ENCODE results near the gene SCPEP1. TPM values are rescaled to one million over a fixed set of nuclear protein-coding genes. Genes with fewer than 3 reads are reported as not detected.

SCPEP1 gene
- total RNA-seq, 1 donor from 2014 or later: 11.6 TPM

GRCh38 chr17:57016071-57016763 lies 38.3 kb downstream of the SCPEP1 start:
- Mint-ChIP-seq H3K4me1 (ENCODE audit: low read depth) (no peaks in the 10 kb centered on the region), H3K36me3 (ENCODE audit: low read depth) (no peaks in the 10 kb centered on the region), H3K9me3 (no peaks in the 10 kb centered on the region), H3K27me3 (ENCODE audit: insufficient read depth) (peaks cover 21% of the 10 kb centered on the region), H3K4me3 (no peak overlapping the region), H3K27ac (no peak overlapping the region)
- no peak for DNase-seq (ENCODE audit: low spot score)
- intact Hi-C loops (cut with micrococcal nuclease): no loop called here

GRCh38 chr17:57016764-57017116 lies 38.8 kb downstream of the SCPEP1 start:
- peaks cover 15% of the 10 kb centered on the region for H3K27me3 Mint-ChIP-seq (ENCODE audit: insufficient read depth)
- intact Hi-C loops (cut with micrococcal nuclease): no loop called here
- no peaks in the 10 kb centered on the region for H3K9me3 Mint-ChIP-seq

GRCh38 chr17:57017625-57018024 lies 39.7 kb downstream of the SCPEP1 start:
- Mint-ChIP-seq H3K9me3 (no peaks in the 10 kb centered on the region), H3K36me3 (ENCODE audit: low read depth) (no peaks in the 10 kb centered on the region), H3K4me1 (ENCODE audit: low read depth) (no peaks in the 10 kb centered on the region), H3K27me3 (ENCODE audit: insufficient read depth) (peaks cover 17% of the 10 kb centered on the region), H3K4me3 (no peak overlapping the region), H3K27ac (no peak overlapping the region)
- intact Hi-C loops (cut with micrococcal nuclease): no loop called here
- no peak for DNase-seq (ENCODE audit: low spot score)

More at GRCh38 chr17:57016764-57017116, 38.8 kb downstream of the SCPEP1 start:
- no peak for DNase-seq (ENCODE audit: low spot score)
- no peak overlapping the region for H3K4me3 Mint-ChIP-seq
- no peak overlapping the region for H3K27ac Mint-ChIP-seq
- H3K36me3 Mint-ChIP-seq (ENCODE audit: low read depth): no peaks in the 10 kb centered on the region
- no peaks in the 10 kb centered on the region for H3K4me1 Mint-ChIP-seq (ENCODE audit: low read depth)

GRCh38 chr17:57020208-57020607 lies 42.3 kb downstream of the SCPEP1 start:
- H3K27ac Mint-ChIP-seq: no peak overlapping the region
- H3K4me3 Mint-ChIP-seq: no peak overlapping the region
- H3K27me3 Mint-ChIP-seq (ENCODE audit: insufficient read depth): peaks cover 20% of the 10 kb centered on the region
- no peaks in the 10 kb centered on the region for H3K36me3 Mint-ChIP-seq (ENCODE audit: low read depth)
- intact Hi-C loops (cut with micrococcal nuclease): no loop called here
- no peaks in the 10 kb centered on the region for H3K9me3 Mint-ChIP-seq
- no peak for DNase-seq (ENCODE audit: low spot score)
- no peaks in the 10 kb centered on the region for H3K4me1 Mint-ChIP-seq (ENCODE audit: low read depth)

- peaks cover 18% of the 10 kb centered on the region for H3K27me3 Mint-ChIP-seq (ENCODE audit: insufficient read depth)
- no peak for DNase-seq (ENCODE audit: low spot score)
- no peak overlapping the region for H3K27ac Mint-ChIP-seq
- H3K4me1 Mint-ChIP-seq (ENCODE audit: low read depth): no peaks in the 10 kb centered on the region
- no peaks in the 10 kb centered on the region for H3K36me3 Mint-ChIP-seq (ENCODE audit: low read depth)
- intact Hi-C loops (cut with micrococcal nuclease): no loop called here
- H3K4me3 Mint-ChIP-seq: no peak overlapping the region
- peaks cover 9% of the 10 kb centered on the region for H3K9me3 Mint-ChIP-seq
Observed at GRCh38 chr17:57021226-57021940, 43.5 kb downstream of the SCPEP1 start.

- Mint-ChIP-seq H3K27ac (no peak overlapping the region), H3K27me3 (ENCODE audit: insufficient read depth) (peaks cover 7% of the 10 kb centered on the region), H3K4me3 (no peak overlapping the region), H3K4me1 (ENCODE audit: low read depth) (no peaks in the 10 kb centered on the region), H3K9me3 (peaks cover 25% of the 10 kb centered on the region), H3K36me3 (ENCODE audit: low read depth) (peaks cover 2% of the 10 kb centered on the region)
- DNase-seq (ENCODE audit: low spot score): no peak
- intact Hi-C loops (cut with micrococcal nuclease): no loop called here
Observed at GRCh38 chr17:57025876-57026275, 47.9 kb downstream of the SCPEP1 start.

GRCh38 chr17:57027852-57028251 lies 49.9 kb downstream of the SCPEP1 start:
- Mint-ChIP-seq H3K4me3 (no peak overlapping the region), H3K4me1 (ENCODE audit: low read depth) (no peaks in the 10 kb centered on the region), H3K27me3 (ENCODE audit: insufficient read depth) (peaks cover 5% of the 10 kb centered on the region), H3K9me3 (peaks cover 25% of the 10 kb centered on the region), H3K36me3 (ENCODE audit: low read depth) (peaks cover 2% of the 10 kb centered on the region), H3K27ac (no peak overlapping the region)
- DNase-seq (ENCODE audit: low spot score): no peak
- intact Hi-C loops (cut with micrococcal nuclease): no loop called here

- intact Hi-C loops (cut with micrococcal nuclease): no loop called here
- peaks cover 25% of the 10 kb centered on the region for H3K27me3 Mint-ChIP-seq (ENCODE audit: insufficient read depth)
- H3K4me3 Mint-ChIP-seq: no peak overlapping the region
- no peaks in the 10 kb centered on the region for H3K4me1 Mint-ChIP-seq (ENCODE audit: low read depth)
- peaks cover 11% of the 10 kb centered on the region for H3K9me3 Mint-ChIP-seq
- peaks cover 2% of the 10 kb centered on the region for H3K36me3 Mint-ChIP-seq (ENCODE audit: low read depth)
- H3K27ac Mint-ChIP-seq: no peak overlapping the region
- no peak for DNase-seq (ENCODE audit: low spot score)
Observed at GRCh38 chr17:57032343-57032742, 54.4 kb downstream of the SCPEP1 start.

- Mint-ChIP-seq H3K27me3 (ENCODE audit: insufficient read depth) (peaks cover 29% of the 10 kb centered on the region), H3K9me3 (peaks cover 3% of the 10 kb centered on the region), H3K27ac (no peak overlapping the region), H3K4me3 (no peak overlapping the region), H3K36me3 (ENCODE audit: low read depth) (peaks cover 2% of the 10 kb centered on the region), H3K4me1 (ENCODE audit: low read depth) (no peaks in the 10 kb centered on the region)
- no peak for DNase-seq (ENCODE audit: low spot score)
- intact Hi-C loops (cut with micrococcal nuclease): no loop called here
Observed at GRCh38 chr17:57033296-57033695, 55.4 kb downstream of the SCPEP1 start.

- no peaks in the 10 kb centered on the region for H3K36me3 Mint-ChIP-seq (ENCODE audit: low read depth)
- H3K27me3 Mint-ChIP-seq (ENCODE audit: insufficient read depth): peaks cover 36% of the 10 kb centered on the region
- no peaks in the 10 kb centered on the region for H3K9me3 Mint-ChIP-seq
- intact Hi-C loops (cut with micrococcal nuclease): no loop called here
- DNase-seq (ENCODE audit: low spot score): no peak
- H3K4me3 Mint-ChIP-seq: no peak overlapping the region
- no peaks in the 10 kb centered on the region for H3K4me1 Mint-ChIP-seq (ENCODE audit: low read depth)
- H3K27ac Mint-ChIP-seq: no peak overlapping the region
Observed at GRCh38 chr17:57034807-57035754, 57.1 kb downstream of the SCPEP1 start.

GRCh38 chr17:57035971-57036481 lies 58.1 kb downstream of the SCPEP1 start:
- no peak for DNase-seq (ENCODE audit: low spot score)
- Mint-ChIP-seq H3K27me3 (ENCODE audit: insufficient read depth) (peaks cover 43% of the 10 kb centered on the region), H3K4me1 (ENCODE audit: low read depth) (no peaks in the 10 kb centered on the region), H3K27ac (no peak overlapping the region), H3K4me3 (no peak overlapping the region), H3K36me3 (ENCODE audit: low read depth) (no peaks in the 10 kb centered on the region), H3K9me3 (no peaks in the 10 kb centered on the region)
- intact Hi-C loops (cut with micrococcal nuclease): no loop called here

GRCh38 chr17:57037411-57037810 lies 59.5 kb downstream of the SCPEP1 start:
- no peak overlapping the region for H3K4me3 Mint-ChIP-seq
- intact Hi-C loops (cut with micrococcal nuclease): no loop called here
- DNase-seq (ENCODE audit: low spot score): no peak
- no peaks in the 10 kb centered on the region for H3K4me1 Mint-ChIP-seq (ENCODE audit: low read depth)
- H3K36me3 Mint-ChIP-seq (ENCODE audit: low read depth): no peaks in the 10 kb centered on the region
- H3K9me3 Mint-ChIP-seq: no peaks in the 10 kb centered on the region
- H3K27me3 Mint-ChIP-seq (ENCODE audit: insufficient read depth): peaks cover 49% of the 10 kb centered on the region
- H3K27ac Mint-ChIP-seq: no peak overlapping the region

Data from activated T-helper 1 cell treated with anti-CD3 and anti-CD28 coated beads, Interleukin-12 subunit alpha, Interleukin-12 subunit beta, Interleukin-2, Interleukin-4 antibody, amounts not matched to agents 30 ng/mL and 10 ng/mL and 1 ng/mL, durations not matched to agents 14 hours and 24 hours and 36 hours (primary cell).